Esophagus (tissue), 2 donors: ENCODE measurements around the gene TTYH1. TPM values are rescaled to one million over a fixed set of nuclear protein-coding genes. Genes with fewer than 3 reads are reported as not detected.
A peak's percentile ranks its signal among the peaks of the same experiment; 100 is the strongest.
"Not testable (repeated sequence)": the region's sequence is repeated elsewhere in the genome, so short reads cannot be mapped to it uniquely, and the experiment has no call there.

Source experiments
- H3K27ac ChIP-seq, 2 donors: one replicate each; pipeline ENCODE4 v1.5.1; 2013; ENCODE audit warnings: low read depth in 2 of 2, mild to moderate bottlenecking in 2 of 2, inconsistent platforms in 1 of 2, low read length in 1 of 2, moderate library complexity in 1 of 2
- H3K27me3 ChIP-seq, 2 donors: one replicate each; pipeline ENCODE4 v1.6.1; 2013; ENCODE audit warnings: low read length in 2 of 2, control low read depth in 1 of 2, mild to moderate bottlenecking in 1 of 2; ENCODE audit not compliant: insufficient read depth in 2 of 2, control insufficient read depth in 1 of 2
- H3K36me3 ChIP-seq, 2 donors: one replicate each; pipeline ENCODE4 v1.6.1; 2013; ENCODE audit warnings: low read length in 1 of 2; ENCODE audit not compliant: control insufficient read depth in 2 of 2, insufficient read depth in 2 of 2
- H3K4me1 ChIP-seq, 2 donors: one replicate each; pipeline ENCODE4 v1.6.1; 2013; ENCODE audit warnings: low read length in 1 of 2; ENCODE audit not compliant: control insufficient read depth in 2 of 2, insufficient read depth in 2 of 2
- H3K4me3 ChIP-seq, 2 donors: one replicate each; pipeline ENCODE4 v1.5.1; 2013; ENCODE audit warnings: low read length in 2 of 2, mild to moderate bottlenecking in 2 of 2, low read depth in 1 of 2, moderate library complexity in 1 of 2
- H3K9me3 ChIP-seq, 2 donors: one replicate each; pipeline ENCODE4 v1.6.1; 2013; ENCODE audit warnings: mild to moderate bottlenecking in 2 of 2, low read depth in 1 of 2, low read length in 1 of 2, moderate library complexity in 1 of 2; ENCODE audit not compliant: control insufficient read depth in 2 of 2, insufficient read depth in 1 of 2
- WGBS, 2 donors: extraction: QIAGEN DNeasy Blood & Tissue Kit; methylation state at CpG; one replicate each; pipeline ENCODE4 v1.1.7; 2013; 5-methylcytosine and 5-hydroxymethylcytosine counted together
- polyA plus RNA-seq, 2 donors: library from polyadenylated mRNA; stranded (reverse); fragments of 200-250 nt; gene quantifications; one replicate each; pipeline ENCODE4 v1.2.3, GENCODE V29; 2013
- donor health status: healthy with polysubstance abuse.
- donor health status: Bipolar disorder and iron deficiency.

The TTYH1 gene
- 1 to 10 TPM in 1 of 2 donors, under 1 TPM in 1; 0.82 to 3.7 TPM for polyA plus RNA-seq

DNA sequence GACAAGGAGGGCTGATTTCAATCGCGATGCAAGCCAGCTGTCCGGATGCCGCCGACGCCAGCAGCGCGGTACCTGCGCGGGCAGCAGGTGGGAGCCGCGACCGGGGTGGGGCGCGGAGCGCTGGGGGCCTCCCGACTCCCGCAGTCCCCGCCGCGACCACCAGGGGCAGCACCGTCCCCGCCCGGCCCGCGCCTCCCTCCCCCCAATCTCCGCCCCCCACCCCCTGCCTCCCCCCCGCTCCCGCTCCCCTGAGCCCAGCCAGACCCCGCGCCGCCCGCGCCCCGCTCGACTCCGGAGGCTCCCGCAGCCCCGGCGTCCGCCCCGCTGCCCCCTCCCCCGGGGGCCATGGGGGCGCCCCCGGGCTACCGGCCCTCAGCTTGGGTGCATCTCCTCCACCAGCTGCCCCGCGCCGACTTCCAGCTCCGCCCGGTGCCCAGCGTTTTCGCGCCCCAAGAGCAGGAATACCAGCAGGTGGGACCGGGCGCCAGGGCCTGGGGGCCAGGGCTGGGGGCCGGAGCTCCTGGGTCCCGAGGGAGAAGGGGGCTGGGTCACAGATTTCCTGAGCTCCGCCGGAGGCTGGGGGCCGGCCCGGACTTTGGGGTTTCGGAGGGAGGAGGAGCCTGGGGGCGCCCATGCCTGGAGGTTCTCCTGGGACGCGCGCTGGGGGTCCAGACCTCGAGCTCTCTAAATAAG is at the start of gene TTYH1:
Gene TTYH1 (plus strand): TSS at position 257 of the 693 bp plus-strand sequence. CDS start 89 bp downstream, at position 346.
- Histone ChIP-seq H3K36me3 (no peaks in the 10 kb centered on the region), H3K4me1 (peaks cover 0 to 2% of the 10 kb centered on the region in 2 donors), H3K27me3 (peaks cover 0 to 16% of the 10 kb centered on the region in 2 donors), H3K4me3 (no peak within 1 kb of the TSS), H3K27ac (no peak within 1 kb of the TSS), H3K9me3 (peaks cover 0 to 8% of the 10 kb centered on the region in 2 donors)
- 5 to 10% methylated on average over 22 to 65 of the region's 68 CpGs for WGBS, 2 donors

DNA sequence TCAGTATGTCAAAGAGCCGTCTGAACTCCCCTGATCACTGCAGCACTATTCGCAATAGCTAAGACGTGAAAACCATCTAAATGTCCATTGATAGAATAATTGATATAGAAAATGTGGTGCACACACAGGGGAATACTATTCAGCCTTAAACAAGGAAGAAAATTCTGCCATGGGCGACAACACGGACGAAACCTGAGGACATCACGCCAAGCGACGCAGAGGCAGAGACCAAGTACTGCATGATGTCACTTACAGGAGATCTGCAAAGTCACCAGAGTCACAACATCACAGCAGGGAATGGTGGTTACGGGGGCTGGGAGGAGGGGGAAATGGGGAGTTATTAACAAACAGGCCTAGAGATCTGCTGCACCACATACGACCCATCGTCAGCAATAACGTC is 49.5 kb upstream of the TTYH1 start:
- 89 to 90% methylated on average over 12 to 13 of the region's 13 CpGs for whole genome bisulfite sequencing, 2 donors

DNA sequence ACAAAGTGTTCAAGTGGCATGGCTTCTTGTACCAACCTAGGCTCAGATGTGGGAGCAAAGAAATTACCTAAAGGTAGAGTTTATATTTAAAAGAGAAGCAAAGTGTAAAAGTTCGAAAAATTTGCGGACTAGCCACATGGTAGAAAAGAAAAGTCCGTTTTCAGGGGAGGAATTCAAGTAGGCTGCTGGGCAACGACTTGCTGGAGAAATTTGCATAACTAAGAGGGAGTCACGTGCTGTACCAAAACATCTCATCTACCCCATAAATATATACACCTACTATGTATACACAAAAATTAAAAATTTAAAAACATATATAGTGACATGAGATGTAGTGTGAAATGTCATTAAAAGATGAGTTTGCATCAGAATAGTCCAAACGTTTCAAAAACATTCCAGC is 48.5 kb upstream of the TTYH1 start:
- no peaks in the 10 kb centered on the region for H3K9me3 ChIP-seq
- H3K36me3 ChIP-seq: no peaks in the 10 kb centered on the region
- no peak overlapping the region for H3K4me3 ChIP-seq
- no peak overlapping the region for H3K27ac ChIP-seq
- H3K27me3 ChIP-seq: no peaks in the 10 kb centered on the region
- 55 to 61% methylated on average over 6 of the region's 6 CpGs for WGBS, 2 donors
- H3K4me1 ChIP-seq: no peaks in the 10 kb centered on the region

More for the DNA sequence above, 49.5 kb upstream of the TTYH1 start:
- not testable (repeated sequence) for H3K27me3 ChIP-seq, H3K4me1 ChIP-seq, H3K36me3 ChIP-seq, H3K9me3 ChIP-seq, H3K4me3 ChIP-seq, H3K27ac ChIP-seq

DNA sequence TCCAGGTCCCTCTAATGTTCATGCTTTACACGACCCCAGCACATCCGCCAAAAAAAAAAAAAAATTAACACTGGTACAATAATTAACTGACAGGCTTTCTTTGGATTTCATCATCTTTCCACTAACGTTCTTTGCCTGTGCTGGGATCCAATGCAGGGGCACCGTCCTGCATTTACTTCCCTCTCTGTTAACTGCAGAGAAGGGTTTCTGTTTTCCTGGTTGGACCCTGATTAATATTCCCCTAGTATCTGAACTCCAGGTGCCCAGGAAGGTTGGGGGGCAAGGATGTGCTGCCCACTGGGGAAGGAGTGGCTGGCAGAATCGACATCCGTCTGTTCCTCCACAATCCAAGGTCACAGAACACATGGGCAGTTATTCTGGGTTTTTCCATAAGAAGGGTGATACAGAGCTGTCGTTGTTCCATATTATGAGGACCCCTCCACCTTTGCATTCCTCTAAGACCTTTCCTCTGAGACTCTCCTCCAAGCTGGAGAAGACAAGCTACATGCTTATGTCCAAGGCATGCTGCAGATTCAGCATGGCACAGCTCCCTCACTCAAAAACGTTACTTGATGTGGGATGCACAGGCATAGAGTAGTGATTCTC is 46.1 kb upstream of the TTYH1 start:
- no peaks in the 10 kb centered on the region for H3K36me3 ChIP-seq
- no peak overlapping the region for H3K4me3 ChIP-seq
- H3K9me3 ChIP-seq: no peaks in the 10 kb centered on the region
- no peaks in the 10 kb centered on the region for H3K27me3 ChIP-seq
- no peaks in the 10 kb centered on the region for H3K4me1 ChIP-seq
- no peak overlapping the region for H3K27ac ChIP-seq
- 57 to 60% methylated on average over 8 of the region's 8 CpGs for WGBS, 2 donors

DNA sequence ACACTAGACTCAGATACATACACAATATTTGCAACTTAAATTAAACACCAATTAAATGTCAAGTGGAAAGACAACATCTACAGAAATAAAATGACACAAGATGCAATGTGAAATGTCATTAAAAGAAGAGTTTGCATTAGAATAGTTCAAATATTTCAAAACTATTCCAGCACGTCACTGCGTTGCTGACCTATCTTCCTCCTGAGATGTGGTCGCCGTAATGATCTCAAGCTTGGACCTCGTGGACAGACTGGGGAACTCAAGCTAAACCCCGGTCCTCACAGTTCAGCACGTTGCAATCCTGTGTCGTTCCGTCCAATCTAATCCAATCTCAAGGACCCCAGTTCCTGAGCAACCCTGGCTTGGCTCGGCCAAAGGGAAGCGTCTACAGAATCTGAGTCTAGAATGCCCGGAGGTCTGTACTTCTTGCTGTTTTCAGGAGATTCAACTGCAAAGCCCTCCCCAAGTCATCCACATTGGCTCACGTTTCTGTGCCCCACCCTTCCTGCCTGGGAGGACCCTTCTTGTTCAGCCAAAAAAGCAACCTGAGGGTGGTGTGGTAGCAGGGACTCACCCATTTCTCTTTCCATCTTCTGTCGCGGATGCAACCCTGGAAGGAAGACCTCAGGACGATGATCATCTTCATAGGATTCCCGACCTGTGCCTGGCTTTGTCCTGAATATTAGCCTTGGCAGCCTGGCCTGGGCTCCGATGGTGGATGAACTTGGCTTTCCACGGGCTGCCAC is 45.4 kb upstream of the TTYH1 start:
- H3K27ac ChIP-seq, H3K4me1 ChIP-seq, H3K36me3 ChIP-seq, H3K9me3 ChIP-seq, H3K27me3 ChIP-seq, H3K4me3 ChIP-seq: not testable (repeated sequence)
- 66 to 67% methylated on average over 12 to 13 of the region's 19 CpGs for WGBS, 2 donors

DNA sequence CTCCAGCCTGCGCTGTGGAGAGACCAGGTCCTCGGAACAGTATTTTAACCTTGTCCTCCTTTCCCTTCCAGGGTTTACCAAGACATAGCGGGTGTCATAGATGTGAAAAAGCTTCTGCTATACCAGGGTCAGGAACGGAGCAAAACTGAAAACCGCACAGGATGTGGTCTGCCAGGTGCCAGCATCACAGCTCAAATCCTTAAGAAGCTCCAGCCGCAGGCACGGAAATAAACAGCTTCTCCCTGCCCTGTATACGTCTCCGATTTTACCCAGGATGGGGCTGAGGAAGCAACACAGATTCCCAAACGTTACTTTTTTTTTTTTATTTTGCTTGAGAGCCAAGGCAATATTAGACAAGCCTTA is 44.8 kb upstream of the TTYH1 start:
- H3K9me3 ChIP-seq, H3K27ac ChIP-seq, H3K4me1 ChIP-seq, H3K4me3 ChIP-seq, H3K27me3 ChIP-seq, H3K36me3 ChIP-seq: not testable (repeated sequence)
- 66 to 72% methylated on average over 7 to 8 of the region's 10 CpGs for WGBS, 2 donors

DNA sequence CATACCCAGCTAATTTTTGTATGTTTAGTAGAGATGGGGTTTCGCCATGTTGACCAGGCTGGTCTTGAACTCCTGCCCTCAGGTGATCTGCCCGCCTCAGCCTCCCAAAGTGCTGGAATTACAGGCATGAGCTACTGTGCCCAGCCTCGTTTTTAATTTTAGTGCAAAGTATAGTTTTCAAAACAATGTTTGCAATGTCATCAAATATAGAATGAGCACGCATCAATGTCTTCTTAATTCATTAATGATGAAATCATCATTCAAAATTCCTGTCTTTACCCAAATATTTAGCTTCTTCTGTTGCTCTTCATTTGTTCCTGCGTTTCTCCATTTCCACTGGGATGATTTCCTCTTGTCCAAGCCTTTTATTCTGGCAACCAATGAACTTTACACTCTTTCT is 43.8 kb upstream of the TTYH1 start:
- not testable (repeated sequence) for H3K9me3 ChIP-seq, H3K36me3 ChIP-seq, H3K4me1 ChIP-seq, H3K27me3 ChIP-seq, H3K27ac ChIP-seq, H3K4me3 ChIP-seq
- 69 to 76% methylated on average over 5 of the region's 5 CpGs for WGBS, 2 donors

DNA sequence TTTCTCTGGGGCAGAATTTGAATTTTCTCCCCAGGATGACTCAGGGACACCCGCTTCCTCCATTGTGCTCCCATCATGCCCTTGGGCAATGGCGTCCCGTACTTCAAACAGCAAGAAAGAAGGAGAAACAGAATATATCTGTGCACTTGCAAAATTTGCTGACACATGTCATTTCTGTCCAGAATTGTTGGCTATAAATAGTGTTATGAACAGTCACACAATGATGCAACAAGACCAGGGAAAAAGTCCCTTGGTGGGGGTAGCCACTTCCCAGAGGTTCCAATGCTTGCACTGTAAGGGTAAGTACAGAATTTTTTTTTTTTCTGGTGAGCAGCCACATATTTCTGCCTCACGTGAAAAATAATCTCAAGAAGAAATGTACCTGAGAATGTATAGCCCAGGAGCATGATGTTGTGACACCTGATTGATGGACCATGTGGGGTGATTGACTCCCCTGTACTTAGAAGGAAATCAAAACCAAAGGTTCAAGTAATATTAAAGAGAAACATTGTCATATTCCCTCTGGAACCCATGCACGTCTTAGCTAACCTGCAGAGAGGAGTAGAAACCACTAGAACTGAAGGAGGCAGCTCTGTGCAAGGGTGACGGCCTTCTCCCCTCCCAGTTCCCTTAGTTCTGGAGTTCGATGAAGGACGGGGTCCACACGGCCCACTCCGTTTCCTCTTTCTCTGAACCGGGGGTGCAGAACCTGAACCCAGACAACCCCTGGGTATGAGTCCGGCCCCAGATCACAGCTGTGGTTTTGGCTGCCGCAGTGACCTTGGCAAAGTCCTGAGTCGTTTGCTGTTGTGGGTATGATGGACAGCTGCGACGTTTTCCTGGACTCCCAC is 41.3 kb upstream of the TTYH1 start:
- Histone ChIP-seq H3K36me3 (no peaks in the 10 kb centered on the region), H3K4me3 (no peak overlapping the region), H3K4me1 (no peaks in the 10 kb centered on the region), H3K27me3 (no peaks in the 10 kb centered on the region), H3K9me3 (no peaks in the 10 kb centered on the region), H3K27ac (no peak overlapping the region)
- 73 to 77% methylated on average over 16 of the region's 16 CpGs for WGBS, 2 donors

DNA sequence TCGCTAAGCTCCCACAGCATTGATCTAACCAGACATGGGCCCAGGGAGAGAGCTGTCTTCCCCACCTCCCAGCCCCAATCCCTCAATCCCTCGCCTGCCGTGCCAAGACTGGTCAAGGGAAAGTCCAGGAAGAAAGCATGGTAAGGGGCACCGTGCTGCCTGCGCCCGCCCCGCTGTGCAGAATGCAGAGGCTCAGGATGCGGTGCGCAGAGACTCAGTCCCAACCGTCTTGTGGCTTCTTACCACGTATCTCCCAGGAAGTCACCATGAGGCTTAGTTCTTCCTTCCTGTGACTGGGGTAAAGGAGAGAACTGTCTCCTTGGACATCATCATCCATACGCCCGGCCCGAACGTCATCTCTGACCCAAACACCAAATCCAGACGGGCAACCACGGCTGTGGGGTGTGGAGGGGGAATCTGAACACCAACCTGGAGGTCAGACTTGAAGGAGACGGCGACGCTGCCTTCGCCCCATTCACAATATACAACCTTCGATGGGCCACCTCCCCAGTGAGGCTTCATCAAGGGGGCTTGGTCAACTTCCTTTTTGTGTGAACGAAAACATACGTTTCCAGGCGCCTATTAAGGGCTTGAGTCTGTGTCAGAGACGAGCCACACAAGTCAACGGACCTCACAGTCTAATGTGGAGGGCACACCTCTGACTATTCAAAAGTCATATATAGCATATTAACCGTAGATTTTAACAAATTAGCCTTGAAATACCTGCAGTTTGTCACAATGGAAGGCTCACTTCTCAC is 39.9 kb upstream of the TTYH1 start:
- H3K27ac ChIP-seq: peak overlapping the region in 1 of 2 donors; percentile 49
- H3K27me3 ChIP-seq, H3K4me1 ChIP-seq, H3K36me3 ChIP-seq, H3K9me3 ChIP-seq, H3K4me3 ChIP-seq: not testable (repeated sequence)
- 74 to 77% methylated on average over 26 to 28 of the region's 28 CpGs for WGBS, 2 donors
